GM23248 (cell line): ENCODE results near the gene CPM.

Experiments used
- EZH2 ChIP-seq: fragments of 200-600 bp; sonication (generic); IDR thresholded peaks from 2 replicates; pipeline ENCODE4 v1.6.1; 2018; ENCODE audit warnings: antibody characterized with exemption, mild to moderate bottlenecking; ENCODE audit not compliant: insufficient read depth, poor library complexity, severe bottlenecking
- EZH2phosphoT487 ChIP-seq: fragments of 200-600 bp; sonication (generic); IDR thresholded peaks from 2 replicates; pipeline ENCODE4 v1.6.1; 2018; ENCODE audit warnings: antibody characterized with exemption, moderate library complexity, mild to moderate bottlenecking, low read depth; ENCODE audit not compliant: insufficient read depth

DNA sequence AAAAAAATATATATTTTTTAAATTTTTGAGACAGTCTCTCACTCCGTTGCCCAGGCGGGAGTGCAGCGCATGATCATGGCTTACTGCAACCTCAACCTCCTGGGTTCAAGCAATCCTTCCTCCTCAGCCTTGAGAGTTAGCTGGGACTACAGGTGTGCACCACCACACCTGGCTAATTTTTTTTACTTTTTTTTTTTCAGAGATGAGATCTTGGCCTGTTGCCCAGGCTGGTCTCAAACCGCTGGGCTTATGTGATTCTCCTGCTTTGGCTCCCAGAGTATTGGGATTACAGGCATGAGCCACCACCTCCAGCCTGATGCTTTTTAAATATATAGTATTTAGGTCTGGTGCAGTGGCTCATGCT is 100.5 kb downstream of the CPM start:
- TF ChIP-seq EZH2 (no peak), EZH2phosphoT487 (no peak)
